NT2/D1 (cell line): ENCODE data around the gene KRT35.

ENCODE experiments used
- SUZ12 ChIP-seq: IDR thresholded peaks from 2 replicates; pipeline ENCODE4 v1.6.1; 2011; ENCODE audit not compliant: insufficient read length, insufficient read depth; ENCODE audit errors: extremely low read depth
- YY1 ChIP-seq: IDR thresholded peaks from 2 replicates; pipeline ENCODE4 v1.6.1; 2011; ENCODE audit not compliant: insufficient read length, insufficient read depth

- TF ChIP-seq SUZ12 (no peak), YY1 (no peak)
Observed at GRCh38 chr17:41527063-41528023, 46.4 kb upstream of the KRT35 start.
